ENCODE results near the gene PAN3. TPM values are rescaled to one million over a fixed set of nuclear protein-coding genes. Genes with fewer than 3 reads are reported as not detected.

The PAN3 gene
- total RNA-seq, 2 experiments from 2014 or later, result 56.9 to 59.5 TPM

DNA sequence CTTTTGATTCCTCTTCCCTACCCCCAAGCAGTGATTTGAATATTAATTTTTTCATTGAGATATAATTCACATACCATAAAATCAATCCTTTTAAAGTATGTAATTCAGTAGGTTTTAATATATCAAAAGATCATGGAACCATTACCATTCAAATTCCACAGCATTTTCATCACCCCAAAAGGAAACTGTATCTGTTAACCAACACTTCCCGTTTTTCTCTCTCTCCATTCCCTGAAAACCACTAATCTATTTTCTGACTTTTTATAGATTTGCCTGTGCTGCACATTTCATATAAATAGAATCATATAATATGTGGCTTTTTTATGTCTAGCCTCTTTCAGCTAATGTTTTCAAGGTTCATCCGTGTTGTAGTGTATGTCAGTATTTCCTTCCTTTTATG lies 107.1 kb downstream of the PAN3 start:
- POLR2A ChIA-PET, result no interaction called here
- Mint-ChIP-seq H3K9me3 (no peaks in the 10 kb centered on the region), H3K27ac (peak overlapping the region; percentile 51), H3K4me3 (no peak overlapping the region), H3K4me1 (ENCODE audit: low read depth) (peaks cover 64% of the 10 kb centered on the region), H3K36me3 (ENCODE audit: low read depth) (peaks cover 93% of the 10 kb centered on the region), H3K27me3 (no peaks in the 10 kb centered on the region)
- ATAC-seq (ENCODE audit: poor library complexity) (no peak), DNase-seq (no peak)
- H3K4me1 ChIP-seq (ENCODE audit: insufficient read depth, low read length), result no peaks in the 10 kb centered on the region
- H3K9me3 ChIP-seq (ENCODE audit: control insufficient read depth in 1 of 2, insufficient read depth in 1 of 2, low read length in 2 of 2), result no peaks in the 10 kb centered on the region
- no peaks in the 10 kb centered on the region for H3K27me3 ChIP-seq (ENCODE audit: control insufficient read depth in 1 of 2, insufficient read depth in 2 of 2, low read length in 2 of 2)
- TF ChIP-seq CTCF (IDR thresholded peaks at IDR 0.05), result no peak
- CTCF ChIA-PET, result no interaction called here
- H3K4me3 ChIP-seq (ENCODE audit: low read length), result no peak overlapping the region
- H3K36me3 ChIP-seq (ENCODE audit: insufficient read depth, low read length), result peaks cover 20% of the 10 kb centered on the region
- intact Hi-C loops (cut with DNase I, micrococcal nuclease), result no loop called here
- no peak overlapping the region for H3K27ac ChIP-seq (ENCODE audit: low read depth in 1 of 2, low read length in 2 of 2)

- Mint-ChIP-seq H3K27ac (no peak overlapping the region), H3K4me1 (ENCODE audit: low read depth) (peaks cover 71% of the 10 kb centered on the region), H3K27me3 (no peaks in the 10 kb centered on the region), H3K4me3 (no peak overlapping the region), H3K9me3 (no peaks in the 10 kb centered on the region), H3K36me3 (ENCODE audit: low read depth) (peaks cover 91% of the 10 kb centered on the region)
- DNase-seq (no peak), ATAC-seq (ENCODE audit: poor library complexity) (no peak)
- H3K27me3 ChIP-seq (ENCODE audit: control insufficient read depth in 1 of 2, insufficient read depth in 2 of 2, low read length in 2 of 2), result no peaks in the 10 kb centered on the region
- intact Hi-C loops (cut with DNase I, micrococcal nuclease), result no loop called here
- POLR2A ChIA-PET, result no interaction called here
- H3K36me3 ChIP-seq (ENCODE audit: insufficient read depth, low read length), result peaks cover 10% of the 10 kb centered on the region
- TF ChIP-seq CTCF (IDR thresholded peaks at IDR 0.05), result no peak
- CTCF ChIA-PET, result no interaction called here
- H3K27ac ChIP-seq (ENCODE audit: low read depth in 1 of 2, low read length in 2 of 2), result no peak overlapping the region
- H3K4me1 ChIP-seq (ENCODE audit: insufficient read depth, low read length), result no peaks in the 10 kb centered on the region
- no peaks in the 10 kb centered on the region for H3K9me3 ChIP-seq (ENCODE audit: control insufficient read depth in 1 of 2, insufficient read depth in 1 of 2, low read length in 2 of 2)
- H3K4me3 ChIP-seq (ENCODE audit: low read length), result no peak overlapping the region
These were observed 108.5 kb downstream of the PAN3 start for GRCh38 chr13:28246891-28247290.

GRCh38 chr13:28248080-28248479 lies 109.7 kb downstream of the PAN3 start:
- peaks cover 5% of the 10 kb centered on the region for H3K36me3 ChIP-seq (ENCODE audit: insufficient read depth, low read length)
- no peak overlapping the region for H3K4me3 Mint-ChIP-seq
- intact Hi-C loops (cut with DNase I, micrococcal nuclease), result no loop called here
- TF ChIP-seq CTCF (IDR thresholded peaks at IDR 0.05), result no peak
- H3K4me1 ChIP-seq (ENCODE audit: insufficient read depth, low read length), result no peaks in the 10 kb centered on the region
- DNase-seq (no peak), ATAC-seq (ENCODE audit: poor library complexity) (no peak)
- H3K9me3 Mint-ChIP-seq, result no peaks in the 10 kb centered on the region
- peaks cover 91% of the 10 kb centered on the region for H3K36me3 Mint-ChIP-seq (ENCODE audit: low read depth)
- no peak overlapping the region for H3K27ac Mint-ChIP-seq
- no peak overlapping the region for H3K27ac ChIP-seq (ENCODE audit: low read depth in 1 of 2, low read length in 2 of 2)
- CTCF ChIA-PET, result no interaction called here
- POLR2A ChIA-PET, result no interaction called here
- H3K4me3 ChIP-seq (ENCODE audit: low read length), result no peak overlapping the region
- H3K27me3 Mint-ChIP-seq, result no peaks in the 10 kb centered on the region
- H3K4me1 Mint-ChIP-seq (ENCODE audit: low read depth), result peaks cover 74% of the 10 kb centered on the region
- no peaks in the 10 kb centered on the region for H3K27me3 ChIP-seq (ENCODE audit: control insufficient read depth in 1 of 2, insufficient read depth in 2 of 2, low read length in 2 of 2)
- H3K9me3 ChIP-seq (ENCODE audit: control insufficient read depth in 1 of 2, insufficient read depth in 1 of 2, low read length in 2 of 2), result no peaks in the 10 kb centered on the region

All from CD4-positive, alpha-beta T cell (primary cell).